ENCODE results near the gene SLC15A3.

GRCh38 chr11:60919956-60920355 lies 32.0 kb downstream of the SLC15A3 start:
- TF ChIP-seq CTCF (IDR thresholded peaks at IDR 0.05; ENCODE audit: insufficient read depth, low read depth, low read length) (no peak), EZH2 (IDR thresholded peaks at IDR 0.05; ENCODE audit: insufficient read depth, low read length) (no peak)

Data from astrocyte (in vitro differentiated cells and primary cell).